ENCODE data around the gene LGMN.

Gene LGMN

DNA sequence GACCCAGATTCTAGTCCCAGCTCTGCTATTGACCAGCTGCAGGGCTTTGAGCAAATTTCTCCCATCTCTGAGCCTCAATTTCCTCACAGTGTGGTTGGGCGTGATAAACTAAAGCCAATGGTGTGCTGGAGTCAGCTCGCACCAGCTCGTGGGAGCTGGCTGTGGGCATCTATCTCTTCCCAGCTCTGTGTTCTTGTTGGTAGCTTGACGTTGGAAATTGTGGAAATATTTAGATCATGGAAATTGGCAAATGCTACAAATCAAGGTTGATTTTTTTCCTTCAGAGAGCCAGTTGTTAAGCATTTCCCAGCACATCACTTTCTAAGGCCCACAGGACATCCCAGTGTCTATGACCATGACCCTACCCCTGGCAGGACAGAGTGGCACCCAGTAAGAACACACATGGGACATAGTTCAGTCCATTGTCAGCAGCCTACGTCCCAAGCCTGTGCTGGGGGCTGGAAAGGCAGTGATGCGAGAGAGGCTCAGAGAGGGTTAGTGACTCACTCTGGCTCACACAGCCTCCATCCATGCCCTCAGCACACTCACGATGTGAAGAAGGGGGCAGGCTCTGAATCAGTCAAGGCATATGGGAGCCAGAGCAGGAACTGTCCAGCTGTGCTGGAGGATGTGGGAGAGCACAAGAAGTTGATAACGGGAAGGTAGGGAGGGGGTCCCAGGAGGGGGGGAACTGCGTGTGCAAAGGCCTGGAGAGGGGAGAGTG lies 77.6 kb downstream of the LGMN start:
- DNase-seq = peak; percentile 57

DNA sequence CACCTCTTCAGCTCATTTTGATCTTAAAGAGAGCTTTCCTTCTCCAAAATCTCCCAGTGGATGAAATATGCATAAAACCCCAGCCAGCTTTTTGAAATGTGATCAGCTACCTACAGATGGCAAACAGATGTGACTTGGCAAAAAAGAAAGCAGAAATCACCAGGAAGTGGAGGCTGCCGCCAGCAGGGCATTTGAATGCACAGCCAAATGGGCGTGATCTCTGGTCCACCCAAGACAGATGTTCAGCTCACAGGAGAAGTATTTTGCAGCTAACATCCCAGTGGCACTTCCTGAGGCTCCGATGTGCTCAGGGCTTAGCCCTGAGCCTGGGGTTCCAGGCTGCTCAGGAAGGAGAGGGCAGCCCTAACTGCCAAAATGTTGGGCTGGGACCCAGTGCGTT lies 78.3 kb downstream of the LGMN start:
- peak; percentile 80 for DNase-seq

GRCh38 chr14:92668276-92668973 lies 80.0 kb downstream of the LGMN start:
- DNase-seq = no peak

DNA sequence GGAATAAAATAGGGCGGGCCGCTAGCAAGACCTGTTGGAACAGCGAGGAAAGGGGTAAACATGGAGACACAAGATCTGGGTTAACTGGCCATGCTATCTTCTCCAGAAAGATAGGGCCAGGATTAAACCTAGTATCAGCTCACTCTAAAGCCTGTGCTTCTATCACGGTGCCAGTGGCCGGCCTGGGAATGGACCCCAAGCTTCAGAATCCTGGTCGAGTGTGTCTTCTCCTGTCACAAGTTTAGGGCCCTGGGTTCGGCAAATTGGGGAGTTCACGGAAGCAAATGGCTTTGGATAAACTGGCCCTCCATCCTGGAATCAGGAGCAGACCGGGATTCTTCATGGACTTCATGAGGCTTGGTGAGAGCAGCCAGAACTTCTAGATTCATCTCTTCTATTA lies 82.2 kb downstream of the LGMN start:
- DNase-seq = no peak

- no peak for DNase-seq
Observed at GRCh38 chr14:92665661-92666110, 82.7 kb downstream of the LGMN start.

DNA sequence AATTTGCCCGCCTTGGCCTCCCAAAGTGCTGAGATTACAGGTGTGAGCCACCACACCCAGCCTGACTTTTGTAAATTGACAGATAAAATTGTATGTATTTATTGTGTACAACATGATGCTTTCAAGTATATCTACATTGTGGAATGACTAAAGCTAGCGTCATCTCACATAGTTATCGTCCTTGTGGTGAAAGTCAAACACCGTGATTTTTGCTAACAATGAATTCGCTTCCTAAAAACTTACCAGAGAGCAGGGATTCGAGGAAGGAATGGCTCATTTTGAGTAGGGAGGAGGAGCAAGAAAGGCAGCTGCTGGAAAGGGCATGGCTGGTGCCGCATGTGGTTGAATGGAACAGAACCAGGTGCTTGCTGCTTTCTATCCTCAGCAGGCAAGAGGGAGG lies 85.4 kb downstream of the LGMN start:
- peak; percentile 77 for DNase-seq

GRCh38 chr14:92660571-92660970 lies 87.9 kb downstream of the LGMN start:
- DNase-seq = no peak

DNA sequence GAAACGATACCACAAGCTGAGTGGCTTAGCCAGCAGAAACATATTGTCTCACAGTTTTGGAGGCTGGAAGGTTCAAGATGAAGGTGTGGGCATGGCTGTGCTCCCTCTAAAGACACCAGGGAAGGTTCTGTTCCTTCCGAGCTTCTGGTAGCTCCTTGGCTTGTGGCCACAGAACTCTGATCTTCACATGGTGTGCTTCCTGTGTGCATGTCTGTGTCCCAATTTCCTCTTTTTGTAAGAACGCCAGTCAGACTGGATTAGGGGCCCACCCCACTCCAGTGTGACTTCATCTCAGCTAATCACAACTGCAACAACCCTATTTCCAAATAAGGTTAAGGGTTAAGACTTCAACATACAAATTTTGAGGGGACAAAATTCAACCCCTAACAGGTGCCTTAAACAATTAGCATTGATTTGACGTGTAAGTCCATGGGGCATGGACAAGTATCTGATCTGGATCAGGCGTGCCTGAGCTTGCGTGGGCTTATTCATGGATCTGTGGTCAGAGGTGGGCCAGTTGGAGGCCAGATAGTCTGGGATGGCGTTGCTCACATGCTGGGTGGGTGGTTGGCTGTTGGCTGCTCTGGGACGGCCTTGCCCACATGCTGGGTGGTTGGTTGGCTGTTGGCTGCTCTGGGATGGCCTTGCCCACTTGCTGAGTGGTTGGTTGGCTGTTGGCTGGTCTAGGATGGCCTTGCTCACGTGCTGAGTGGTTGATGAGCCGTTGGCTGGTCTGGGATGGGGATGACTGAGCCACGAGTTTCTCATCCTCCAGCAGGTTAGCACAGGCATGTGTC lies 88.5 kb downstream of the LGMN start:
- peak; percentile 27 for DNase-seq

- no peak for DNase-seq
Observed at GRCh38 chr14:92658684-92659083, 89.7 kb downstream of the LGMN start.

- DNase-seq = no peak
Observed at GRCh38 chr14:92658160-92658559, 90.3 kb downstream of the LGMN start.

DNA sequence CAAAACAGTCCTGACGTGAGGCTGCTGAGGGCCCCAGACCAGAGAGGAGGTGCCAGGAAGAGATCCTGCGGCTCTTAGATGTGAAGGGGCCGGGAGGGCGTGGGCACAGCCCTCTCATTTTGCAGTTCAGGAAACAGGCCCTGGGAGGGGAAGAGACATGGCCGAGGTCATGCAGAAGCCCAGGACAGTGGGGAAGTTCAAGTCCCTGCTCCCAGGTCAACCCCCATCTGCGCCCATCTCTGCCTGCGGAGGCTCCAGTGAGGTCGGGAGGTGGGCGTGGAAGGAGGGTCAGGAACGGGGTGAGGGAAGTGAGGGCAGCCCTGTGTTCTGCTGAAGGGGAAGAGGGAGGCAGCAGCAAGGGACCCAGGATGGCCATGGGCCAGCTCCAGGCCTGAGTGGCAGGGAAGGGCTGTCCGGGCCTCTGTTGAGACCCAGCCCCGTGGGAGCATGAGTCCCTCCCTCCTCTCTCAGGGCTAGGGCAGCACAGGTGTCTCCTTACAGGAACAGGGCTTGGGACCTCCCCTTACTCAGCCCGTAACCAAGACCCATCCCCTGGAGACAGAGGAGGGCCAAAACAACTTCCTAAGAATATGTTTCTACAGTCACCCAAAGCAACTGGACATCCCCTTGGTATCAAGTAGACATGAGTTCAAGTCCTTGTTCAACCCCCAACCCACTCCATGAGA lies 90.8 kb downstream of the LGMN start:
- DNase-seq = no peak

DNA sequence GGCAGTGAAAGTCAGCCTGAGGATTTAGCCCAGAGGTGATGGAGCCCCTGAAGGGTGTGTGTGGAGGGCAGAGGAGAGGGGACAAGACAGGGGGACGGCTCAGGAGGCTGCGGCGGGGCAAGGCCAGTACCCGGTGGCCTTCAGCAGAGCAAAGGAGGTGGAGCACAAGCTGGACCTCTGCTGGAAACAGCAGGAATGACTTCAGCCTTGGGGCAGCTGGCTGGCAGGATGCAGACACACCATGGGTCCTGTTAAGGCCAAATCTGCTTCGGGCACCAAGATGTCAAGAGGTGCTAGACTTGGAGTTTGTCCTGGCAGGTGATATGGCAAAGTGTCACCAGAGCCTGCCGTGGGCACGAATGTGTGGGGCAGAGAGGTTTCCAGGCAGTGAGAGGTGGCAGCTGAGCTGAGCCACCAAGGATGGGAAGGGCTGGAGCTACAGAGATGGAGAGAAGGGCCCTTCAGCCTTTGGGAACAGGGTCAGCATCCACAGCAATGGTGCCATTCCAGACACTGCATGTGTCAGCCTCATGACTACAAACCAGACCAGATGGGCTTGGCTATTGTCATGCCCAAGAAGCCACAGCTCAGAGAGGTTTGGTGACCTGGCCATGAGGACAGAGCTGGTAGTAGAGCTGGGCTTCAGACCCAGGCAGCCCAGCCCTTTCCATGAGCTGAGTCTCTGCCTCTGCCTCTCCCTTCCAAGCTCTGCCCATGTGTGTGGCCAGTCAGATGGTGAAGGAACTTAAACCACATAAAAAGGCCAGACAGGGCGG lies 91.9 kb downstream of the LGMN start:
- DNase-seq = no peak

DNA sequence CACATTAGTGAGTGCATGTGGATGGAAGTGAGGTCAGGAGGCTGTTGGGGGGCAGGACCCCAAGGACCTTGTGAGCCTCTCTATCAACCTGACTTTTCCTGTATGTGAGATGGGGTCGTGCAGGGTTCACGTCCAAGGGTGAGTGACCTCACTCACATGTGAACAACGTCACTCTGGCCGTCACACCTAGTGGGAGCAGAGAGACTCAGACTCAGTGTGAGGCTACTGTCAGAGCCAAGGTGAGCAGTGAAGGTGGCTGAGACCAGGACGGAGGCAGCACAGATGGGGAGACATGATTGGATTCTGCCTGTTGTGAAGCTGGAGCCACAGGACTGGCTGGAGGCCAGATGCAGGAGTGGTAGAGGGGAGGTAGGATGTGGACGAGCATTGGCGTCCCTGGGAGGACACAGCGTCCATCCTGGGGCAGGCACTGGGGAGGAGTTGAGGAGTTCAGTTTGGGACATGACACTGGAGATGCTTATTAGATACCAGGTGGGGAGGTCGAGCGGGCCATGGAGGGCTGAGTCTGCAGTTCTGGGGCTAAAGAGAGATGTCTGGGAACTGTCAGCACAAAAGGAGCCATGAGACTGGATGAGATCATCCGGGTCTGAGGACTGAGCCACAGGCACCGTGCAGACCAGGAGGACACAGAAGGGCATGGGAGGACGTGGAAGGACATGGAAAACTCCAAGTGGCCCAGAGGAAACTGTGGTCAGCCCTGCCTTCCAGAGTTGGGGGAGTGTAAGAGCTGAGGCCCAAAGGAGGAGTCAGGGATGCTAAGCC lies 92.8 kb downstream of the LGMN start:
- DNase-seq = no peak

GRCh38 chr14:92654239-92654901 lies 94.1 kb downstream of the LGMN start:
- DNase-seq = no peak
